CD4-positive, alpha-beta T cell treated with Interleukin-17A for 1 hour (primary cell): ENCODE measurements around the gene PFN3.
"Not testable (repeated sequence)": the region's sequence is repeated elsewhere in the genome, so short reads cannot be mapped to it uniquely, and the experiment has no call there.

Source experiments
- DNase-seq: peaks from one replicate; pipeline ENCODE4 v3.0.0-alpha.2; 2020

The PFN3 gene

DNA sequence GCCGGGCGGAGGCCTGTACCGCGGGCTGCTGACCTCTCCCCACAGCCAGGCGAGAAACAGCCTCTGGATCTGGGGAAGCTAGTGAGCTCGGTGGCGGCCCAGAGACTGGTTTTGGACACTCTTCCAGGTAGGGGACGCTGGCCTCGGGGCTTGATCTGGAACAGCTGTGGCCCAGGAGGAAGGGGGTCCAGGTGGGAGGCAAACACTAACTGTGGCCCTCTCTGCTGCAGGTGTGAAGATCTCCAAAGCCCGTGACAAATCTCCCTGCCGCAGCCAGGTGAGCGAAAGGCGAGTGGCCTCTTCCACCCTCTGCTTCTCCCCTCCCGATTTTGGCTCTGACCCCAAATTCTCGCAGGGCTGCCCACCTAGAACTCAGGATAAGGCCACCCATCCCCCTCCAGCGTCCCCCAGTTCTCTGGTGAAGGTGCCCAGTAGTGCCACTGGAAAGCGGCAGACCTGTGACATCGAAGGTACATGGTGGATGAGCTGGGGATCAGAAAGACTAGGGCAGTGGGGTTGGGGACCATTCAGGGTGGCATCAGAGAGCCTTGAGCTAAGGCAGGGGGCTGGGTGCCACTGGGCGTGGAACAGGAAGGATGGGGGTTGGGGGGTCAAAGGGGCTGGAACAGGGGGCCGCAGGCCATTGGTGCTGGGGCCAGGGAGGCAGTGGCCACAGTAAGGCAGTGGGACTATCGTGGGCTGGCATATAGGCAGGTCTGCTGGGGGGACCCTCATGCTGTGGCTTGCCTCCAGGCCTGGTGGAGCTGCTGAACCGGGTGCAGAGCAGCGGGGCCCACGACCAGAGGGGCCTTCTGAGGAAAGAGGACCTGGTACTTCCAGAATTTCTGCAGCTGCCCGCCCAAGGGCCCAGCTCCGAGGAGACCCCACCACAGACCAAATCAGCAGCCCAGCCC is 29.1 kb downstream of the PFN3 start:
- DNase-seq: no peak

DNA sequence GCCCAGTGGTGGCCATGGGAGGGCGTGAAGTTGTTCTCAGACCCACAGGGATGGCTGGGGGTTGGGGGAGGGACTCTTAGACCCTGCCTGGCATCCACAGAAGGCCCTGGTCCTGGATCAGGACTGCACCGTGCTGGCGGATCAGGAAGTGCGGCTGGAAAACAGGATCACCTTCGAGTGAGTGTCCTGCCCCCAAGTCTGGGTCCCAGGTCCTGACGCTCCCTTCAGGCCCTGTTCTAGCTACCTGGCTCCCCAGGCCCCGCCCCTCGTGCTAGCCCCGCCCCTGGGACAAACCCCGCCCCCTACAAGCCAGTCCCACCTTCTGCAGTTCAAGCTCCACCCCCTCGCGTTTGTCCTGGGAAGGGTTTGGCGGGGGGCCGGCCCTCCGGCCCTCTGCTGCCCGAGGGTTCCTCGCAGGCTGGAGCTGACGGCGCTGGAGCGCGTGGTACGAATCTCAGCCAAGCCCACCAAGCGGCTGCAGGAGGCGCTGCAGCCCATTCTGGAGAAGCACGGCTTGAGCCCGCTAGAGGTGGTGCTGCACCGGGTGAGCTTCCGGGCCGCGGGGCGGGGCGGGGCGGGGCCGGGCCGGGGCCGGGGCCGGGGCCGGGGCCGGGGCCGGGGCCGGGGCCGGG is 29.9 kb downstream of the PFN3 start:
- DNase-seq: peak; percentile 80

DNA sequence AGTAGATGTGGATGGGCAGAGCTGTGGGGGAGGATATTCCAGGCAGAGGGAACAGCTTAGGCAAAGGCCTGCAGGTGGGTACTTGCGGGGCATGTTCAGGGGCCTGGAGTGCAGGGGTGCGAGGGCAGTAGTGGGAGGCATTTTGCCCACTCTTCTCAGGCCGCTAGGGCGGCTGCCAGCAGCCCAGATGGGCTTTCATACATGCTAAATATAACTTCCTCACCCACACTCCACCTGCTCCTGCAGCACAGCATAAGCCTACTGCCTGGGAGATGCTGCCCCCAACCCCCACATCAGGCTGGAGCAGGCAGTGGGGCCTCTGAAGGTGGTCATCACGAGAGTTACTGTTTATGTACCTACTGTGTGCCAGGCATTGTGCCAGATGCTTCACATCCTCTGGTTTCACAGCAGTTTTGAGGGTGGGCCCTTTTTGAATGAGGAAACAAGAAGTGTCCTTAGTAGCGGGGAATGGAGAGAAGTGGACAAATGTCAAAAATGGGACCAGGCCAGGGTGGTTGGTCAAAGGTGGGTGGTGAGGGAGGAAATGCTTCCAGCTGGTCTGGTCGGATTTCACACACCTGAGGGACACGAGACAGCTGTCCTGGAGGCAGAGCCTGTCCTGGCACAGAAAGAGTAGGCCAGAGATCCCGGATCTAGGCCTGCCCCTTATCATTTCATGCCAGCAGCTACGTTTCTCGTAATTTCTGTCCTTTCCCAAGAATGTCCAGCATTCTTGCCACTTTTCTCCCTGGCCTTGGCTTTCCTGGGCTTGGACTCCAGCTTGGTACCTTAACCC is 30.6 kb downstream of the PFN3 start:
- DNase-seq: no peak

DNA sequence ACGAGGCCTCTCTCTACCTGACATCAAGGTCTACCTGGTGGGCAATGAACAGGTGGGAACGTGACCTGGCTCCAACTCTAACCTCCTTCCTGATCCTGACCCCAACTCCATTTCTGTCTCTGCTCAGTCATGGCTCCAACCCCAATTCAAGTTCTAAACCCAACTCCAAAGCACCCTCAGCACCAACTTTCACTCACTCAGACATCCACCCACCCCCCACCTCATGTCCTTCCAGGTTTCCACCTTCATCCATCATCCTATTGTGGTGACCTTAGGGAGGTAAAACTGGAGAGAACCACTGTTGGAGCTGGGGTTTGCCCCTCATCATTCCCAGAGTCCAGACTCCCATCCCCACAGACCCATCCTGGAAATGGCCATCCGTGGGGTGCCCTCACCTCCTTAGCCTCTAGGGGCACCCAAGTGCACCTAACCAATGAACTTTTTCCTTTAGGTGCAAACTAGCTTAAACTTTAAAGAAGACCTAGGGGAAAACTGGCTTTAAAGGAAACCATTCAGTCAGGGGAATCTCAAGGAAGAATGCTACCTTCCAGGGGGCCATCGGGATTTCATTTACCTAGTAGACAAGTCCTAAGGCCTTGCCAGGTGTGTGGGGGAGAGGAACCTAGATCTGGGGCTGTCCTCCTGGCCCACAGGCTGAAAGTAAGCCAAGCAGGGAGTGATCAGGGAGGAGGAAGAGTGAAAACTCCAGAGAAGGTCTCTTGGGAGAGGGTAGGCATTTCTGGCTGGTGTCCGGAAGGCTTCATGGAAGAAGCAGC is 31.4 kb downstream of the PFN3 start:
- peak; percentile 34 for DNase-seq

DNA sequence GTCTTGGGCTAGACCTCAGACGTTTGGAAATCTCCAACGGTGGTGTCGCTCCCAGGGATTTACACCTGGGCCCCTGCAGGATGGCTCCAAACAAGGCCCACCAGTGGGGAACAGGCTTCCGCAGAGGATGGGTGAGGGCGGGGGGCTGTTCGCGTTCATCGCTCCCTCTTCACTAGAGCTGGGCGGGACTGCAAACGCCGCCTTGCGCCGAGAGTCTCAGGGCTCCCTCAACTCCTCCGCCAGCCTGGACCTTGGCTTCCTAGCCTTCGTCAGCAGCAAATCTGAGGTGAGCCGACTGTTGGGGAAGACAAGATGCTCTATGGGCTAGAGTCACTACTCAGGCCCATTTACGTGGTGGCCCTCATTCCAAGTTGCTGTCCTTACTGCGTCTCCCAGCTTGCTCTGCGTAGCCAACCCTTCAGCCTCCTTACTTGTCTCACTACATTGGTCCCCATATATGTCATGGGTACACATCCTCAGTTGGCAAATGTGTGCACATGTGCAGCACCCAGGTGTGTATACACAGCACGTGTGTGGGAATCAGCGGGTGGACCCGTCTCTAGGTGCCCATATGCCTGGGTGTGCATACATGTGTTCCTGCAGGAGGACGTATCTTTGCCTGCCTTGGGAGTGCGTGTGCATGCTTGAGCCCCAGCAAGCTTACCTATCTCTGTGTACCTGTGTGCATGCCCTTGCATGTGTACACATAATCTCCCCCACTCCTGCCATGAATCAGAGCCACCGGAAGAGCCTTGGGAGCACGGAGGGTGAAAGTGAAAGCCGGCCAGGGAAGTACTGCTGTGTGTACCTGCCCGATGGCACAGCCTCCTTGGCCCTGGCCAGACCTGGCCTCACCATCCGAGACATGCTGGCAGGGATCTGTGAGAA is 32.2 kb downstream of the PFN3 start:
- no peak for DNase-seq

DNA sequence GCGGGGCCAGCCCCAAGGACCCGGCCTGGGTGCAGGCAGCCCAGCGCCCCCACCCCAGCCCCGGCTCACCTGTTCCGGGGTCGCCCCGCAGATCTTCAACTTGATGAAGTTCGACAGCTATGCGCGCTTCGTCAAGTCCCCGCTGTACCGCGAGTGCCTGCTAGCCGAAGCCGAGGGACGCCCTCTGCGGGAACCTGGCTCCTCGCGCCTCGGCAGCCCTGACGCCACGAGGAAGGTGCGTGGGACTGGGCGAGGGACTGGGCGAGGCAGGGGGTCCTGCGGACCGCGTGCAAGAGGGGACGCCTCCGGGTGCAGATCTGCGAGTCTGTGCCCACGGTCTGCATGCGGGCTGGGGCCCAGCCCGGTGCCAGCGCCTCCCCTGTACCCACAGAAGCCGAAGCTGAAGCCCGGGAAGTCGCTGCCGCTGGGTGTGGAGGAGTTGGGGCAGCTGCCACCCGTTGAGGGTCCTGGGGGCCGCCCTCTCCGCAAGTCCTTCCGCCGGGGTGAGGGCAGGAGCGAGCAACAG is 33.1 kb downstream of the PFN3 start:
- no peak for DNase-seq

DNA sequence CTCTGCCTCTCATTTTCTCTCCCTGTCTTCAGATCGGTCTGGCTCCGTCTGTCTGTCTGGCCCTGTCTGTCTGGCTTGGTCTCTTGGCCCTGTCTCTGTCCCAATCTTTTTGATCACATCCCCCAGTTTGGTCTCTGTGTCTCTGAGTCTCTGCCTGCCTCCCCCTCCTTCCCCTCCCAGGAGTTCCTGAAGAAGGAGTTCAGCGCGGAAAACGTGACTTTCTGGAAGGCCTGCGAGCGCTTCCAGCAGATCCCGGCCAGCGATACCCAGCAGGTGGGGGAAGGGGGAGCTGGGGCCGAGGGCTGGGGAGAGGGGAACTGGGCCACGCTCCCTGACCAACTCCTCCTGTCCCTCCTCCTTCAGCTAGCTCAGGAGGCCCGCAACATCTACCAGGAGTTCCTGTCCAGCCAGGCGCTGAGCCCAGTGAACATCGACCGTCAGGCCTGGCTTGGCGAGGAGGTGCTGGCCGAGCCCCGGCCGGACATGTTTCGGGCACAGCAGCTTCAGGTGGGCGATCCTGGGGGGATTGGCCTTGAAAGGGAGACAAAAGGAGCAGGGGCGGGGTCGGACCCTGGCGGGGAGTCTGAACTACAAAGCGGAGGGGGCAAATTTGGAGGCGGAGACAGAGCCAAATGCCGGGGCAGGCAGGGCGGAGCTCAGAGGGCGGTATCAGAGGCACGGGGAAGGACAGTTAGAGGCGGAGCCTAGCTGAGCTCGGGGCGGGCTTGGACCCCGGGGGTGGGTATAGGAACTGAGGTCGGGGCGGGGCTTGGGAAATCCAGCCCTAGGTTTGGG is 33.7 kb downstream of the PFN3 start:
- DNase-seq: no peak

DNA sequence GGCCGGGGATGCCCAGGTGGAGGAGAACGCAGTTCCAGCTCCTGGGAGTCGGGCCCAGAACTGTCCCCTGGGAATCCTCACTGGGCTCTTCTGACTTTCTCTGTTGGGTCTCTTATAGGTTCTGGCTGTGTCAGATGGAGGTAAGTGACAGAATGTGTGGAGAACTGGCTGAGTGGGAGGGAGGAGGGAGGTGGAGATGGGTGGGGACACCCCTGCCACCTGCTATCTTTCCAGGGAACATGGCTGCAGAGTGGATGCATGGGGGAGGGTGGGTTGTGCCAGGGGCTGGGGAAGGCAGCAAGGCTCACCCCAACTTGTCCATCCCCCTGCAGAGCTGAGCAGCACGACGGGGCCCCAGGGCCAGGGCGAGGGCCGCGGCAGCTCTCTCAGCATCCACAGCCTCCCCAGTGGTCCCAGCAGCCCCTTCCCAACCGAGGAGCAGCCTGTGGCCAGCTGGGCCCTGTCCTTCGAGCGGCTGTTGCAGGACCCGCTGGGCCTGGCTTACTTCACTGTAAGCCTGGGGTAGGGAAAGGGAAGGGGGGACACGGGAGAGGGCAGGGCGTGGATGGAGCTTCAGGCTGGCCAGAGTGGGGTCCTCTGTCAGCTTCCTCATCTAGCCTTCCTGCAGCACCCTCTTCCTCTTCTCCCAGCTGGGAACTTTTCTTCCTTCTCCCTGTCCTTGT is 34.5 kb downstream of the PFN3 start:
- no peak for DNase-seq

DNA sequence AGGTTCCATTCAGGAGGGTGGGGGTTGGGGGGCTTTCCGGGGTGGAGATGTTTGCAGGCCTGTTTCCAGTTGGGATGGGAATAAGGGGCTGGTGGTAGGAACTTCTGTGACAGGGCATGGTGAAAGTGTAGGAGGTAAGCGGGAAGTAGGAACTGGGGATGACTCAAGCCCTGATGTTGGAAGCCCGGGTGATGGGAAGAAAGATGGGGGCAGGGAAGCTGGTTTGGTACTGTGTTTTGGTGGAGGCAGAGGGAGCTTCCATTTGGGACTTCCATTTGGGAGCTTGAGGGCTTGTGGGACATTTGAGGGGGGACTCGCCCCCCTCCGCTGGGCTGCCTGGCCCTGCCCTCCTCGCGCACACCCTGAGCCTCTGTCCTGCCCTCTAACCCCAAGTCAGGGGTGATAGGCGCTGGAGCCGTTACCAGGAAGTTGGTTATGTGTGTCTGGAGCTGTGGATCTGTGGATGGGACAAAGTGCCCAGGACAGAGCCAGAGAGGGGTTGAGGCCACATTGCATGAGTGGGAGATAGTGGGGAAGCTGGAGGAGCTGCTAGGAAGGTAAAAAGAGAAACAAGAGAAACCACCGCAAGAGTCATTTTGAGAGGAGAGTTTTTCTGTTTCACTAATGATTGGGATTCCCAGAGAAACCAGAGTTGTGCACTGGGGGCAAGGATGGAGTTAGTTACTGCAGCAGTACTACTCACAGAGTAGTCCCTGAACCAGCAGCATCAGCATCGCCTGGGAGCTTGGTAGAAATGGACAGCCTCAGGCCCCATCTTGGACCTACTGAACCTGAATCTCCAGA is 36.1 kb downstream of the PFN3 start:
- DNase-seq: no peak

DNA sequence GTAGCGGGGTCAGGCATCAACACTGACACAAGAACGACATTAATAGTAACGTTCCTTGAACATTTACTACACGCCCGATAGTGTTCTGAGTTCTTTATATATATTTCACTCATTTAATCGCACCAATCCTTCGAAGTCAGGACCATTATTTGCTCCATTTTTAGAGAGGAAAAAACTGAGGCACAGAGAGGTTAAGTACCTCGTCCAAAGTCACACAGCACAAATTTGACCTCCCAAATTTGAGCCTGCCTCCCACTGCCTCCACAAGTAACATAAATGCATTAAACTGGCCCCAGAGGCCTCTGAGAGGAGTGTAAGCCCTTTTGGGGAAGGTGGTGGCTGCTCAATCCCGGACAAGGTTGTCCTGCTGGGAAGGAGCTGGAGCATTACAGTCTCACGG is 36.9 kb downstream of the PFN3 start:
- no peak for DNase-seq

DNA sequence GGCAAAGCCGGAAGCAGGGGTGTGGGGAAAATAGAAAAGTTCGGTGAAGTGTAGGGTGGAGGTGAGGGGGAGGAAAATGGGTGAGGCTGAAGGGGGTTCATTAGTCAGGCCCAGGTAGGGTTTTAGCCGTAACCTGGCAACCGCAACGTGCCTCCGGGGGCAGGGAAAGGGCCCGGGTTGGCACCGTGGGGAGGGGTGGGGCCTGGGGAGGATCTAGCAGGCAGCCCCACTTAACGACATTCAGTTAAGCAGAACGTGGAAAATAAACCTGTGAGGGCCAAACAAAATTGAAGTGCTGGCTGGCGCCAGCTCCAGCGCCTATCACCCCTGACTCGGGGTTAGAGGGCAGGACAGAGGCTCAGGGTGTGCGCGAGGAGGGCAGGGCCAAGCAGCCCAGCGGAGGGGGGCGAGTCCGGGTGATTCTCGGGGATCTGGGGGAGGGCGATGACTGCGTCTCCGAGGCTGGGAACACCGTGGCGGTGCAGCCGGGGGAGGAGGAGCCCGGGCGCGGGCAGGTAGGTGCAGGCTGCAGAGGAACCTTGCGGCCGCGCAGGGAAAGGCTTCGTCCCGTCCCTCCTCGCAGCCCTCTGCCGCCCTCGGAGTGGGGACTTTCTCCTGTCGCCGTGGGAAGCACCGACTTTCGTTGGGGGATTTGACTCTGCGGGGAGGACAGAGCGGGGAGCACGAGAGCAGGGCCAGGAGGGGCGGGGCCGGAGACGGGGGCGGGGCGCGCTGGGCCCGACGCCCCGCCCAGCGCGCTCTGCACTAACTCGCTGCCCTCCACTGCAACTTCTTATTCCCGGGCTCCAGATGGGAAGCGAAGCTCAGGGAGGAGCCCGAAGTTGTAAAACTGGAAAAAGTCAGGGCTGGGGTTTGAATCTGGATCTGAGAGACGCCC is 37.6 kb downstream of the PFN3 start:
- DNase-seq: peak; percentile 84

DNA sequence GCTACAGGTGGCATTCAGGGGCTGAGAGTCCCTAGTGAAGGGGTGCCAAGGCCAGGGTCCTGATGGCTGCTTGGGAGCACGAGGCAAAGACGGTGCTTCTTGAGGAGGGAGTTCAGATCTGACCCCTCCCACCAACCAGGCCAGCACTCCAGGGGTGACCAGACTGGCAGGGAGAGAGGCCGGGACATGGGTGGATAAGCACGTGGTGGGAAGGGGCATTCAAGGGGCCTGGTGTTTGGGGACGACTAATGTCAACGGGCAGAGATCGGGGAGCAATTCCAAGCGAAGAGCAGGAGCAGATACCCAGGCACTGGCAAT is 38.2 kb downstream of the PFN3 start:
- DNase-seq: no peak

DNA sequence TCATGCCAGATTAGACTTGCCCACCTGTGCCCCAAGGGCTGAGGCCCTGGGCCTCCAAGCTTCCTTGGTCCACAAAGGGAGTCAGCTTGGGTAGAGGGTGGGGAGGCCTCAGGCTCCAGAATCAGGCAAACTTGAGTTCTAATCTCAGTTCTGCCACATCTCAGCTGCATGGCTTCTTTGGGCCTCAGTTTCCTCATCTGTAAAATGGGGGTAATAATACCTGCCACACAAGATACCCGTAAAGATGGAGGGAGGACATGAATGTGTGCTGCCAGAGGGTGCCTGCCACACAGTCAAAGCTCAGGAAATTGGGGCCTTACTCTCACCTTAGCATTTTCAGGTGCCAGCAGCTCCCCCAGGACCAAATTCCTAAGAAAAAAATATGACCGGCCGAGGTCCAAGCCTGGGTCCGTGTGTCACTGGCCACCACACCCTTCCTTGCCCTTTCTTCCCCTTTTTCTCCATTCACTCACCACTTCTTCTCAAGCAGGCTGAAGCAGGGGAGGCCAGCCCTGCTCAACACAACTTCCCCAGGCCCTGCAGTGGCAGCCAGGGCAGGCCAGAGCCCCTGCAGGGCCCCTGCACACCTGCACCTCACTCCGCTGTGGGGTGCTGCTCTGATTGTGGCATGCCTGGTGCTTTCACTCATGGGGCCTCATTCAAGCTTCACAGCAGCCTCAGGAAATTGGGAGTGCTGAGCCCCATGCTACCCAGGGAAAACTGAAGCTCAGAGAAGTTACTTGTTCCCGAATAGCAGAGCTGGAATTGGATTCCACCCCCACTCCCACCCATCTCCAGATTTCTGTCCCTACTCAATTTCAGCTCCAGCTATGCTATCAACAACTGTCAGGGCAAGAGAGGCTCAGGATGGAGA is 38.8 kb downstream of the PFN3 start:
- no peak for DNase-seq

DNA sequence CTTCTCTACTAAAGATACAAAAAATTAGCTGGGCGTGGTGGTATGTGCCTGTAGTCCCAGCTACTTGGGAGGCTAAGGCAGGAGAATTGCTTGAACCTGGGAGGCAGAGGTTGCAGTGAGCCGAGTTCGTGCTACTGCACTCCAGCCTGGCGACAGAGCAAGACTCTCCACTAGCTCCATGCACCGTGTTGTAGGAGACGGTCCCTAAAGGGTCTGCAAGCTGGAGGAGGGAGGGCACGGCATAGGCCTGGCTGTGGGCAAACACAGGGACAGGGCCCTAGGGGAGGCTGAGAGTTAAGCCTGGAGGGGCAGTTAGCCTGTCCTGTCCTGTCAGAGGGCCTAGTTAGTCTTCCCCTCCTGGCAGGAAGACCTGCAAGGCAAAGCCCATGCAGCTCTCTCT is 39.7 kb downstream of the PFN3 start:
- not testable (repeated sequence) for DNase-seq

DNA sequence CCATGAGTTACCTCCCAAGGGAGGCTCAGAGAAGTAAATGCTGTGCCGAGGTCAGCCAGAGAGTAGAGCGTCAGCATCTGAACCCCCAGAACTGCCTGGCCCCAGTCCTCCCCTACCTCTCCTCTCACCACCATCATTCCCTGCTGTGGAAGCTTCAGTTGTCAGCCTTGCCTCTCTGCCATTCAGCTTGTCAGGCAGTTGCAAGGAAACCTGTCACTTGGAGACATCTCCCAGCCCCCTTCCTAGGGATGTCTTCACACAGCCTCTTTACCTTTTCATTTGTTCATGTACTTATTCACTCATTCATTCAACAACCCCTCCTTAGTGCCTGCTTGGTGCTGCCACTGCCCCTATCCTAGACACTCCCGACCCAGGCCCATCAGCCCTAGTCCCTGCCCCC is 40.6 kb downstream of the PFN3 start:
- DNase-seq: no peak

DNA sequence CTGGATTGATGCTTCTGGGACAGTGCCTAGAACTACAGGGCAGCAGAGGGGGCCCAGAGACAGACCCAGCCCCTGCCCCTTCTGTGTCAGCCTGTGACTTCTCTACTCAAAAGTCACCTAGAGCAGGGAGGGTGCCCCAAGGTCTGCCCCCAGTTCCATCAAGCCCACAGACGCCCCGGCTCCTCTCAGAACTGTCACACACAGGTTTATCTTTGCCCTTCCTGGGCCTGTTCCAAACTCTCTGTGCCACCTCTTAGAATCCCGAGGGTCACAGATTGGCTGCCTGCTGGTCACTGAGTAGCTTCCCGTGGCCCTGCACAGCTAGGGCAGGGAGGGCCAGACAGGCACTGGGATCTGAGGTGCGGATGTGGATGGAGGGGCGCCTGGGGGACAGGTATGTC is 41.0 kb downstream of the PFN3 start:
- no peak for DNase-seq

DNA sequence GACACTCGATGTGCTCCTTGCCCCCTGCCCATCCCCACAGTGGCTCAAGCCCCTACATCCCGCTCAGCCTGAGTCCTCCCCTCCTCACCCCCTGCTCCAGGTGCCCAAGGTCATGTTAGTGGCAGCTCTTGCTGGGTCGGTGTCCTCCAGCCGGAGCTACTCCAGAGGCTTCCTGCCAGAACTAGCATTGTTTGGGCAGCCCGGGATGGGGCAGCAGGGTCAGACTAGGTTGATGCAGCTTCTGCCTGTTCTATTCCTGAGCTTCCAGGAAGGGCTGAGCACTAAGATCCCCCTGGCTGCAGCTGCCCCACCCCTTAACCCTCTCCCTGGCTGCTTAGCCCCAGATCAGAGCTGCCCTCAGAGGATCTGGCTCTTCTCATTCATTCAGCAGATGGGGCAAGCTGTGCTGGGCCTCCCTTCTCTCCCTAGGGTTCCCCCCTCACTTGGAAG is 42.1 kb downstream of the PFN3 start:
- DNase-seq: no peak
